K562 (cell line): Measurements from ENCODE around the gene SERP1. TPM values are rescaled to one million over a fixed set of nuclear protein-coding genes. Genes with fewer than 3 reads are reported as not detected.

ENCODE experiments used
- CTCF ChIP-seq, 3 experiments: IDR thresholded peaks in 2 of 3; conservative IDR thresholded peaks in 1 of 3; 2 replicates each; pipeline ENCODE4 v1.5.1; 2011 to 2012; ENCODE audit warnings: low read length in 3 of 3, mild to moderate bottlenecking in 3 of 3, control low read depth in 2 of 3, improper control_type of control experiment in 1 of 3, inconsistent platforms in 1 of 3, low read depth in 1 of 3, mixed read lengths in 1 of 3, moderate library complexity in 1 of 3; ENCODE audit not compliant: insufficient read depth in 2 of 3
- HDAC1 ChIP-seq, 2 experiments: fragments of 450-650 bp; IDR thresholded peaks; 2 replicates each; pipeline ENCODE4 v1.6.1; 2016 to 2017; ENCODE audit warnings: inconsistent platforms in 1 of 2, mild to moderate bottlenecking in 1 of 2, moderate library complexity in 1 of 2
- HSF4 ChIP-seq: fragments of 250-450 bp; sonication (Bioruptor Pico); IDR thresholded peaks from 2 replicates; pipeline ENCODE4 v2.1.2; 2022; ENCODE audit warnings: mild to moderate bottlenecking, moderate library complexity, borderline replicate concordance
- MXI1 ChIP-seq: IDR thresholded peaks from 2 replicates; pipeline ENCODE4 v1.6.1; 2011; ENCODE audit warnings: low read depth, mild to moderate bottlenecking, improper control_type of control experiment, low read length
- PYGO2 ChIP-seq: fragments of 450-650 bp; IDR thresholded peaks from 2 replicates; pipeline ENCODE4 v1.6.1; 2016; ENCODE audit warnings: mild to moderate bottlenecking, missing genetic modification characterization, moderate library complexity, missing compliant biosample characterization
- RAD21 ChIP-seq, 2 experiments: fragments of 250-450 bp in 1 of 2; fragments of 450-650 bp in 1 of 2; sonication (Bioruptor Pico) in 1 of 2; formaldehyde crosslinking in 1 of 2; IDR thresholded peaks in 1 of 2; conservative IDR thresholded peaks in 1 of 2; 2 replicates each; pipeline versions ENCODE4 v1.4.0 to v1.8.0; 2020 to 2022; ENCODE audit warnings: mild to moderate bottlenecking in 2 of 2, moderate library complexity in 1 of 2
- SP1 ChIP-seq: sonication (generic); formaldehyde crosslinking; IDR thresholded peaks from 2 replicates; pipeline ENCODE4 v1.8.1; 2022; ENCODE audit warnings: mild to moderate bottlenecking, missing genetic modification reagents
- TAF15 ChIP-seq: fragments of 200-400 bp; formaldehyde crosslinking; IDR thresholded peaks from 2 replicates; pipeline ENCODE4 v1.6.1; 2017; ENCODE audit warnings: mild to moderate bottlenecking, low read depth, low read length, moderate library complexity
- ZBTB34 ChIP-seq: fragments of 250-450 bp; sonication (Bioruptor Pico); IDR thresholded peaks from 2 replicates; pipeline ENCODE4 v1.8.0; 2021; ENCODE audit warnings: mild to moderate bottlenecking, moderate library complexity
- ZFP30 ChIP-seq: fragments of 250-450 bp; sonication (Bioruptor Pico); IDR thresholded peaks from 2 replicates; pipeline ENCODE4 v1.8.0; 2022; ENCODE audit warnings: moderate library complexity, mild to moderate bottlenecking, inconsistent platforms, borderline replicate concordance
- ZFP91 ChIP-seq: sonication (generic); formaldehyde crosslinking; IDR thresholded peaks from 2 replicates; pipeline ENCODE4 v1.8.0; 2022; ENCODE audit warnings: mild to moderate bottlenecking, missing genetic modification reagents
- ZNF146 ChIP-seq: IDR thresholded peaks from one replicate; pipeline ENCODE4 v1.6.1; 2018; ENCODE audit warnings: missing compliant biosample characterization; ENCODE audit not compliant: unreplicated experiment
- ZNF311 ChIP-seq: fragments of 250-450 bp; sonication (Bioruptor Pico); IDR thresholded peaks from 2 replicates; pipeline ENCODE4 v1.4.0; 2020; ENCODE audit warnings: mild to moderate bottlenecking, moderate library complexity
- ZNF444 ChIP-seq: fragments of 250-450 bp; sonication (Bioruptor Pico); IDR thresholded peaks from 2 replicates; pipeline ENCODE4 v1.4.0; 2020; ENCODE audit warnings: mild to moderate bottlenecking, moderate library complexity
- ZNF449 ChIP-seq: fragments of 250-450 bp; sonication (Bioruptor Pico); IDR thresholded peaks from 2 replicates; pipeline ENCODE4 v1.8.0; 2022; ENCODE audit warnings: moderate library complexity, mild to moderate bottlenecking, inconsistent platforms
- polyA plus RNA-seq, 8 experiments: library from polyadenylated mRNA; depleted of rRNA in 4 of 8; stranded (reverse) in 5 of 8; unstranded in 3 of 8; fragments of >200 nt; fragmentation: Nextera tagmentation in 2 of 8; fragmentation: Illumina TruSeq in 1 of 8; extraction: Ambion mirVana in 2 of 8; extraction: Trizol in 1 of 8; gene quantifications; 2 replicates each; pipeline versions ENCODE4 v1.2.1 to v1.2.3, GENCODE V29; 2011 to 2014; ENCODE audit warnings: inconsistent platforms in 1 of 8, missing spikeins in 1 of 8
- total RNA-seq, 7 experiments: library from RNA; depleted of rRNA in 6 of 7; stranded (reverse); fragments of >200 nt in 6 of 7; fragmentation: Illumina TruSeq in 2 of 7; extraction: Trizol in 2 of 7; gene quantifications; 2 replicates each; pipeline versions ENCODE4 v1.2.1 to v1.2.3, GENCODE V29; 2011 to 2021; ENCODE audit warnings: low replicate concordance in 1 of 7

SERP1 gene
- total and polyA plus RNA-seq, 9 of the 15 experiments (the other 6 are each of a cell fraction or from before 2014, with no cell fraction given), result 38.6 to 443 (median 121) TPM

- no peak for TF ChIP-seq ZBTB34 (CRISPR knock-in tag)
- TF ChIP-seq ZFP30 (CRISPR knock-in tag), result no peak
- TF ChIP-seq HDAC1 (IDR thresholded peaks at IDR 0.05), result no peak
- TF ChIP-seq ZFP91 (CRISPR knock-in tag), result no peak
- no peak for TF ChIP-seq ZNF311 (CRISPR knock-in tag)
- no peak for TF ChIP-seq MXI1
- TF ChIP-seq ZNF146 (CRISPR knock-in tag), result no peak
- no peak for TF ChIP-seq ZNF449
- no peak for TF ChIP-seq HSF4 (CRISPR knock-in tag)
- TF ChIP-seq TAF15, result no peak
- TF ChIP-seq SP1 (CRISPR knock-in tag), result no peak
- peak in 2 of 3 experiments; percentile 28 to 63; a peak in 4 of 6 replicates for TF ChIP-seq CTCF (IDR thresholded peaks at IDR 0.05 in 2 of 3, conservative IDR thresholded peaks at IDR 0.05 in 1 of 3; ENCODE audit: insufficient read depth in 2 of 3, low read depth in 1 of 3, low read length in 3 of 3)
- no peak for TF ChIP-seq PYGO2 (tag)
- TF ChIP-seq RAD21 (CRISPR knock-in tag; conservative IDR thresholded peaks at IDR 0.05 in 1 of 2, IDR thresholded peaks at IDR 0.05 in 1 of 2), result peak in 1 of 2 experiments; percentile 36; a peak in 1 of 4 replicates
- TF ChIP-seq ZNF444 (CRISPR knock-in tag), result no peak
Measured at GRCh38 chr3:150521463-150521862, 24.8 kb downstream of the SERP1 start (continued).
